ENCODE results near the gene ZNF219. TPM values are rescaled to one million over a fixed set of nuclear protein-coding genes. Genes with fewer than 3 reads are reported as not detected.
A peak's percentile ranks its signal among the peaks of the same experiment; 100 is the strongest.

ZNF219 gene
- polyA plus RNA-seq, 3 donors = 0.49 to 7.2 (median 0.68) TPM

DNA sequence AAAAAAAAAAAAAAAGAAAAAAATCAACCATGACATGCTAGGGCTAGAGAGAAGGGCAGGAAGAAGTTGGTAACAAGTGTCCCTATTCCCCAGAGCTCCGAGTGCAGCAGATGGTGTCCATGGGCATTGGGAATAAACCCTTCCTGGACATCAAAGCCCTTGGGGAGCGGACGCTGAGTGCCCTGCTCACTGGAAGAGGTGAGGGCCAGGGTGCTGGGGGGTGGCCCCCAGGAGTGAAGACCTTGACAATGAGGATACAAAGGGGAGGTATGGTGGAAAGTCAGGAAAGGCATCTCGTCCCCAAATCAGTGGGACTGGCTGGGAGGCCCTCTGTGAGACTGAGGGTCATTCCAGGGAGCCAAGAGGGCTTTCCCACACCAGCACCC lies 11.6 kb downstream of the ZNF219 start:
- intact Hi-C loops (cut with micrococcal nuclease) = loop anchor here (2.0 kb wide), 2 partner anchors 16 to 18 kb away; partner anchors contain the start of gene ARHGEF40 (in 1 of the 2)
- Mint-ChIP-seq H3K9me3 (peaks cover 0 to 4% (median 2%) of the 10 kb centered on the region in 7 donors), H3K4me1 (peaks cover 44% of the 10 kb centered on the region), H3K4me3 (peak overlapping the region in 1 of 2 donors; percentile 28), H3K36me3 (peaks cover 57 to 86% of the 10 kb centered on the region in 2 donors), H3K27me3 (ENCODE audit: low read depth in 3 of 3) (peaks cover 1 to 4% (median 3%) of the 10 kb centered on the region in 3 donors), H3K27ac (peak overlapping the region; percentile 94 to 99 (median 98))
- Histone ChIP-seq H4K20me1 (ENCODE audit: insufficient read depth, low read length) (peaks cover 6% of the 10 kb centered on the region), H3K36me3 (replicated peaks in 1 of 2; ENCODE audit: control insufficient read depth in 1 of 2, insufficient read depth in 2 of 2, low read length in 2 of 2) (peaks cover 45 to 86% of the 10 kb centered on the region in 2 donors), H3K4me3 (replicated peaks in 1 of 3; ENCODE audit: low read depth in 2 of 3, low read length in 3 of 3) (no peak overlapping the region), H2AFZ (ENCODE audit: insufficient read depth, low read depth, low read length, poor library complexity, severe bottlenecking) (no peak overlapping the region), H3K9ac (ENCODE audit: insufficient read depth, low read length, poor library complexity, severe bottlenecking) (peak overlapping the region; percentile 58), H3K4me1 (ENCODE audit: control insufficient read depth in 1 of 2, insufficient read depth in 2 of 2, low read length in 2 of 2) (peaks cover 42 to 48% of the 10 kb centered on the region in 2 donors), H3K27ac (ENCODE audit: low read depth in 1 of 2, low read length in 2 of 2) (peak overlapping the region; percentile 83 to 94), H3K9me3 (replicated peaks in 1 of 2; ENCODE audit: control insufficient read depth in 1 of 2, insufficient read depth in 1 of 2, low read length in 2 of 2) (no peaks in the 10 kb centered on the region), H3K4me2 (replicated peaks; ENCODE audit: extremely low read depth, low read length, poor library complexity, severe bottlenecking) (peak overlapping the region; percentile 7), H3K79me2 (ENCODE audit: insufficient read depth, low read length) (peaks cover 5% of the 10 kb centered on the region), H3K27me3 (ENCODE audit: control insufficient read depth in 2 of 2, insufficient read depth in 2 of 2, low read length in 2 of 2) (no peaks in the 10 kb centered on the region)
- DNase-seq = no peak
- WGBS (ENCODE audit: insufficient coverage) = 90% methylated on average over 3 of the region's 4 CpGs
- TF ChIP-seq, protein P1, sequence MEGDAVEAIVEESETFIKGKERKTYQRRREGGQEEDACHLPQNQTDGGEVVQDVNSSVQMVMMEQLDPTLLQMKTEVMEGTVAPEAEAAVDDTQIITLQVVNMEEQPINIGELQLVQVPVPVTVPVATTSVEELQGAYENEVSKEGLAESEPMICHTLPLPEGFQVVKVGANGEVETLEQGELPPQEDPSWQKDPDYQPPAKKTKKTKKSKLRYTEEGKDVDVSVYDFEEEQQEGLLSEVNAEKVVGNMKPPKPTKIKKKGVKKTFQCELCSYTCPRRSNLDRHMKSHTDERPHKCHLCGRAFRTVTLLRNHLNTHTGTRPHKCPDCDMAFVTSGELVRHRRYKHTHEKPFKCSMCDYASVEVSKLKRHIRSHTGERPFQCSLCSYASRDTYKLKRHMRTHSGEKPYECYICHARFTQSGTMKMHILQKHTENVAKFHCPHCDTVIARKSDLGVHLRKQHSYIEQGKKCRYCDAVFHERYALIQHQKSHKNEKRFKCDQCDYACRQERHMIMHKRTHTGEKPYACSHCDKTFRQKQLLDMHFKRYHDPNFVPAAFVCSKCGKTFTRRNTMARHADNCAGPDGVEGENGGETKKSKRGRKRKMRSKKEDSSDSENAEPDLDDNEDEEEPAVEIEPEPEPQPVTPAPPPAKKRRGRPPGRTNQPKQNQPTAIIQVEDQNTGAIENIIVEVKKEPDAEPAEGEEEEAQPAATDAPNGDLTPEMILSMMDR (IDR thresholded peaks at IDR 0.05) = no peak

DNA sequence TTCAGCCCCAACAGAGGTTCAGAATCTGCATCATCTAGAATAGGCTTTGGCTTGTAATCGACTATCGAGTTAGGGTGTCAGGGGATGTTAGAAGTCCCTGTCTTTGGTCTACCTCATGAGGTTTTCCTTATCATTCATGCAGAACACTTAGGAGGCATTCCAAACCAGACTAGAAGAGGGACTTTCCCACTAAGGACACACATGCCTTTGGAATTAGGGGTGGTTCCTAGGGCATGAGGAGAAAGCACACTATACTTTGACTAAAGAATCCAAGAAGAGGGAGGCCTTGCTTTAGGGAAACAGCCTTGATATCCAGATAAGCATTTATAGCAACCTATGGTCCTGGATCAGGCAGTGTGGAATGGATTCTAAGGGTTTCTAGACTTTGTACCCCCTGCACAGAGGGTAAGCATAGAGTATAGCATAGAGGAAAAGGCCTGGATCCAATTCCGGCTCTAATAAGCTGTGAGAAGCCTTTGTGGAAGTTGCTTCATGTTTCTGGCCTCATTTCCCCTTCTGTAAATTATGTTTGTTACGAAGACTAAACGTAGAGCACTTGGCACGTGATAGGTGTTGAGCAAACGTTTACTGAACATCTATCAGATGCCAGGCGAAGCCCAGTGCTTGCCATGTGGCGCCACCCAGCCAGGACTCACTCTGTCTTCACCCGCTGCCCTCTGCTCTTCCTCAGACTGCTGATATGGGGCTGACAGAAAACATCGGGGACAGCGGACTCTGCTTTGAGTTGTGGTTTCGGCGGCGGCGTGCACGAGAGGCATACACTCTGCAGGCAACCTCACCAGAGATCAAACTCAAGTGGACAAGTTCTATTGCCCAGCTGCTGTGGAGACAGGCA lies 13.2 kb downstream of the ZNF219 start:
- H3K4me3 Mint-ChIP-seq = peak overlapping the region; percentile 24 to 39
- 43% methylated on average over 13 of the region's 17 CpGs for WGBS (ENCODE audit: insufficient coverage)

More for the DNA sequence above, 13.2 kb downstream of the ZNF219 start:
- H3K4me1 Mint-ChIP-seq = peaks cover 44% of the 10 kb centered on the region
- H3K27me3 Mint-ChIP-seq (ENCODE audit: low read depth in 3 of 3) = peaks cover 1 to 4% (median 3%) of the 10 kb centered on the region in 3 donors
- H3K27ac ChIP-seq (ENCODE audit: low read depth in 1 of 2, low read length in 2 of 2) = peak overlapping the region; percentile 87 to 94
- no peaks in the 10 kb centered on the region for H3K9me3 ChIP-seq (replicated peaks in 1 of 2; ENCODE audit: control insufficient read depth in 1 of 2, insufficient read depth in 1 of 2, low read length in 2 of 2)
- peaks cover 0 to 3% (median 2%) of the 10 kb centered on the region in 7 donors for H3K9me3 Mint-ChIP-seq
- peak overlapping the region; percentile 2 for H2AFZ ChIP-seq (ENCODE audit: insufficient read depth, low read depth, low read length, poor library complexity, severe bottlenecking)
- H3K36me3 Mint-ChIP-seq = peaks cover 58 to 92% of the 10 kb centered on the region in 2 donors
- peak overlapping the region; percentile 28 for H3K9ac ChIP-seq (ENCODE audit: insufficient read depth, low read length, poor library complexity, severe bottlenecking)
- TF ChIP-seq, protein P1 (IDR thresholded peaks at IDR 0.05) = no peak
- intact Hi-C loops (cut with micrococcal nuclease) = no loop called here
- H3K36me3 ChIP-seq (replicated peaks in 1 of 2; ENCODE audit: control insufficient read depth in 1 of 2, insufficient read depth in 2 of 2, low read length in 2 of 2) = peaks cover 62 to 89% of the 10 kb centered on the region in 2 donors
- H3K27ac Mint-ChIP-seq = peak overlapping the region; percentile 94 to 99 (median 98)
- H3K4me3 ChIP-seq (replicated peaks in 1 of 3; ENCODE audit: low read depth in 2 of 3, low read length in 3 of 3) = no peak overlapping the region
- H3K79me2 ChIP-seq (ENCODE audit: insufficient read depth, low read length) = peaks cover 5% of the 10 kb centered on the region
- DNase-seq = peak; percentile 87 to 98 (median 95)
- H3K4me1 ChIP-seq (ENCODE audit: control insufficient read depth in 1 of 2, insufficient read depth in 2 of 2, low read length in 2 of 2) = peaks cover 42 to 48% of the 10 kb centered on the region in 2 donors
- no peak overlapping the region for H3K4me2 ChIP-seq (replicated peaks; ENCODE audit: extremely low read depth, low read length, poor library complexity, severe bottlenecking)
- H3K27me3 ChIP-seq (ENCODE audit: control insufficient read depth in 2 of 2, insufficient read depth in 2 of 2, low read length in 2 of 2) = no peaks in the 10 kb centered on the region
- H4K20me1 ChIP-seq (ENCODE audit: insufficient read depth, low read length) = peaks cover 6% of the 10 kb centered on the region
